HEK293T (cell line): ENCODE data around the gene HOXD10.

Experiments used
- CTCF ChIA-PET: fragments of 350-600 bp; formaldehyde crosslinking; extraction: SDS; loops from one replicate; lab custom pipeline; 2021; ENCODE audit warnings: antibody characterized with exemption, inconsistent platforms; lab: Yijun Ruan, JAX
- POLR2A ChIA-PET: fragments of 350-600 bp; formaldehyde crosslinking; extraction: SDS; loops from one replicate; lab custom pipeline; 2020; ENCODE audit warnings: antibody characterized with exemption, inconsistent platforms; lab: Yijun Ruan, JAX
- DNase-seq: peaks from one replicate; pipeline ENCODE4 v3.0.0; 2012; ENCODE audit warnings: mixed read lengths; ENCODE audit errors: extremely low spot score
- ARNT ChIP-seq: fragments of 450-650 bp; IDR thresholded peaks from 2 replicates; pipeline ENCODE4 v1.6.1; 2017; ENCODE audit warnings: mild to moderate bottlenecking
- BHLHE40 ChIP-seq: fragments of 450-650 bp; IDR thresholded peaks from 2 replicates; pipeline ENCODE4 v1.6.1; 2016; ENCODE audit warnings: mild to moderate bottlenecking, moderate library complexity, borderline replicate concordance
- CTBP1 ChIP-seq: fragments of 450-650 bp; IDR thresholded peaks from 2 replicates; pipeline ENCODE4 v1.6.1; 2016; ENCODE audit warnings: borderline replicate concordance
- ELF4 ChIP-seq: fragments of 450-650 bp; IDR thresholded peaks from 2 replicates; pipeline ENCODE4 v1.6.1; 2017; ENCODE audit warnings: antibody characterized with exemption
- FOXA1 ChIP-seq: fragments of 450-650 bp; IDR thresholded peaks from 2 replicates; pipeline ENCODE4 v1.6.1; 2016; ENCODE audit warnings: mild to moderate bottlenecking
- FOXK2 ChIP-seq: fragments of 450-650 bp; IDR thresholded peaks from 2 replicates; pipeline ENCODE4 v1.6.1; 2016; ENCODE audit warnings: mild to moderate bottlenecking
- FOXM1 ChIP-seq: fragments of 450-650 bp; IDR thresholded peaks from 2 replicates; pipeline ENCODE4 v1.6.1; 2017; ENCODE audit warnings: mild to moderate bottlenecking, borderline replicate concordance
- HDGF ChIP-seq: fragments of 450-650 bp; IDR thresholded peaks from 2 replicates; pipeline ENCODE4 v1.6.1; 2017; ENCODE audit warnings: antibody characterized with exemption, borderline replicate concordance
- L3MBTL2 ChIP-seq: fragments of 450-650 bp; conservative IDR thresholded peaks from 2 replicates; pipeline ENCODE4 v1.6.1; 2016; ENCODE audit warnings: mild to moderate bottlenecking
- LEF1 ChIP-seq: fragments of 450-650 bp; IDR thresholded peaks from 2 replicates; pipeline ENCODE4 v1.6.1; 2017; ENCODE audit warnings: mild to moderate bottlenecking, borderline replicate concordance
- NFRKB ChIP-seq: fragments of 450-650 bp; IDR thresholded peaks from 2 replicates; pipeline ENCODE4 v1.6.1; 2016; ENCODE audit warnings: mild to moderate bottlenecking, moderate library complexity
- SP1 ChIP-seq: fragments of 450-650 bp; IDR thresholded peaks from 2 replicates; pipeline ENCODE4 v1.6.1; 2017
- SUZ12 ChIP-seq: fragments of 450-650 bp; IDR thresholded peaks from 2 replicates; pipeline ENCODE4 v1.6.1; 2016; ENCODE audit warnings: mild to moderate bottlenecking
- TARDBP ChIP-seq: fragments of 450-650 bp; IDR thresholded peaks from 2 replicates; pipeline ENCODE4 v1.6.1; 2016
- ZNF384 ChIP-seq: fragments of 450-650 bp; IDR thresholded peaks from 2 replicates; pipeline ENCODE4 v1.6.1; 2016
- TF ChIP-seq, protein P1 (sequence below): fragments of 450-650 bp; IDR thresholded peaks from 2 replicates; pipeline ENCODE4 v1.6.1; 2016

The HOXD10 gene

GRCh38 chr2:176152350-176153181 is 36.0 kb downstream of the HOXD10 start:
- no peak for DNase-seq
- POLR2A ChIA-PET: no interaction called here
- no peak for TF ChIP-seq SUZ12
- TF ChIP-seq HDGF: no peak
- TF ChIP-seq FOXK2: no peak
- TF ChIP-seq LEF1: no peak
- no peak for TF ChIP-seq FOXM1
- no peak for TF ChIP-seq NFRKB
- no peak for TF ChIP-seq ARNT
- TF ChIP-seq L3MBTL2: no peak
- TF ChIP-seq SP1: no peak
- no peak for TF ChIP-seq ZNF384
- CTCF ChIA-PET: no interaction called here

DNA sequence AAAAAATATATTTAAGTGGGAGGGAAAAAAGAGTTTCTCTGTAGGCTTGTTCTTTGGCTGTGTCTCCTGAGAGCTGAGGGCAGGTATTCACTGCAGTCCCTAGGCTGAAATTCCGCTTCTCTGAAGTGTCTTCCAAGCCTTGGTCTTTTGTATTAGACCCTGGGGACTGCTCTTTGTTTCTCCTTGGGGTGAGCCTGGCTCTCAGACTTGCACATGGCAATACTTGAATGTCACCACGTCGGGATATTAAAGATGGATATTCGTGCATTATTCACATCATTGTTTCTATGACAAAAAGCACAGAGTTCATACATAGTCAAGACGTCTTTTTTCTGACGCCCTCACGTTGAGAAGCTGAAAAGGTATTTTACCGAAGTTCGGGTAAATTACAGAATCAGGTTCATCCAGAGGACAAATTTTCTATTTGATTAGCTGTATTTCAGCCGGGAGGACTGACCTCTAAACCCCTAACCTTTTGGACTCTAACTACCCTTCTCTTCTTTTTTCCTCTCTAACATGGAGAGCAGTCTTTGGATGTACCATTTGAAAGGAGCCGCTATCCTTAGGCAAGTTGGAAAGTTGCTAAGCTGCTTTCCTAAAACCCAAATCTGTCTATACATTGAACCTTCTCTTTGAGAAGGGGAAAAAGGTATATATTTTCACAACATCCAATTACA is 38.1 kb downstream of the HOXD10 start:
- DNase-seq: no peak
- ChIA-PET CTCF (interaction anchor here (0.6 to 2.4 kb wide), 3 partner anchors 14 to 1672 kb away, joined by 3 to 9 read pairs (median 3); no protein-coding TSS in a partner anchor), POLR2A (interaction anchor here (1.2 kb wide), 1 partner anchor 14 kb away, joined by 3 read pairs; no protein-coding TSS in a partner anchor)
- TF ChIP-seq FOXM1: no peak
- TF ChIP-seq SP1: no peak
- TF ChIP-seq FOXK2: no peak
- TF ChIP-seq SUZ12: no peak
- TF ChIP-seq CTBP1: no peak
- TF ChIP-seq LEF1: no peak
- no peak for TF ChIP-seq FOXA1

- POLR2A ChIA-PET: interaction anchor here (1.0 to 1.2 kb wide), 4 partner anchors 9 to 51 kb away, joined by 3 read pairs; no protein-coding TSS in a partner anchor
- CTCF ChIA-PET: interaction anchor here (0.6 to 2.4 kb wide), 2 partner anchors 15 to 1673 kb away, joined by 3 to 9 read pairs; no protein-coding TSS in a partner anchor
- no peak for DNase-seq
- TF ChIP-seq FOXK2: no peak
- TF ChIP-seq TARDBP: no peak
- TF ChIP-seq BHLHE40: no peak
- TF ChIP-seq FOXM1: no peak
- no peak for TF ChIP-seq FOXA1
- no peak for TF ChIP-seq ZNF384
- TF ChIP-seq CTBP1: no peak
- TF ChIP-seq NFRKB: no peak
- no peak for TF ChIP-seq ELF4
- TF ChIP-seq L3MBTL2: no peak
- TF ChIP-seq HDGF: no peak
- no peak for TF ChIP-seq ARNT
- no peak for TF ChIP-seq SUZ12
- no peak for TF ChIP-seq SP1
- TF ChIP-seq, protein P1, sequence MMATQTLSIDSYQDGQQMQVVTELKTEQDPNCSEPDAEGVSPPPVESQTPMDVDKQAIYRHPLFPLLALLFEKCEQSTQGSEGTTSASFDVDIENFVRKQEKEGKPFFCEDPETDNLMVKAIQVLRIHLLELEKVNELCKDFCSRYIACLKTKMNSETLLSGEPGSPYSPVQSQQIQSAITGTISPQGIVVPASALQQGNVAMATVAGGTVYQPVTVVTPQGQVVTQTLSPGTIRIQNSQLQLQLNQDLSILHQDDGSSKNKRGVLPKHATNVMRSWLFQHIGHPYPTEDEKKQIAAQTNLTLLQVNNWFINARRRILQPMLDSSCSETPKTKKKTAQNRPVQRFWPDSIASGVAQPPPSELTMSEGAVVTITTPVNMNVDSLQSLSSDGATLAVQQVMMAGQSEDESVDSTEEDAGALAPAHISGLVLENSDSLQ: no peak
- no peak for TF ChIP-seq LEF1
Observed at GRCh38 chr2:176155356-176156044, 38.9 kb downstream of the HOXD10 start.

DNA sequence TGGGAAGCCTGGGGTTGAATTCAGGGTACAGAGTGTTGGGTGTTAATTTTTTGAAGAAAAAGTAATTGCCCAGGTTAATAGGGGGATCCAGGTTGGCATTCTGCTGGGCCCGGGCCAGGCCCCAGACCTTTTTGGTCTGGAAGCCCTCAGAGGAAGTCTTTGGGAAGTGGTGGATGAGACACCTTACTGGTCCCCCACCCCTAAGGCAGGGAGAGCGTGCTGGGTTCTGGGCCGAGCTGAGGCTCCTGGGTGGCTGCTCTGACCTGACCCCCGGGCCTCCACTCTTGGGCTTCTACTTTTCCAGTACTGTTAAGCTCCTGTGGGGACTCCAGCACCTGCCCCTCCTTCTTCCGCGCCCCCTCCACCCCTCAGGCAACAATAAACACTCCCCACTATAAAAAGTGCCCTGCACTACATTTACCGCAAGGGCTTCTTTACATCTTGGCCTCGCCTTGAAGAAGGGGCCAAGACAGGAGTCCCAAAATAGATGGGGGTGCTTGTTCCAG is 39.8 kb downstream of the HOXD10 start:
- CTCF ChIA-PET: interaction anchor here (2.4 kb wide), 1 partner anchor 16 kb away, joined by 9 read pairs; no protein-coding TSS in a partner anchor

More for the DNA sequence above, 39.8 kb downstream of the HOXD10 start:
- POLR2A ChIA-PET: interaction anchor here (1.0 to 1.1 kb wide), 3 partner anchors 10 to 52 kb away, joined by 3 read pairs; no protein-coding TSS in a partner anchor
- DNase-seq: no peak
- TF ChIP-seq CTBP1 (no peak), NFRKB (no peak), FOXA1 (no peak), L3MBTL2 (no peak), HDGF (no peak), ELF4 (no peak), SP1 (no peak), BHLHE40 (no peak), SUZ12 (no peak), ARNT (no peak), FOXM1 (no peak), FOXK2 (no peak)
- TF ChIP-seq, protein P1: no peak
